CD4-positive, alpha-beta T cell treated with Interleukin-17A for 4 hours (primary cell): ENCODE results near the gene MYZAP.
A peak's percentile ranks its signal among the peaks of the same experiment; 100 is the strongest.

Source experiments
- DNase-seq: peaks from one replicate; pipeline ENCODE4 v3.0.0-alpha.2; 2020; ENCODE audit warnings: mixed read lengths

MYZAP gene

DNA sequence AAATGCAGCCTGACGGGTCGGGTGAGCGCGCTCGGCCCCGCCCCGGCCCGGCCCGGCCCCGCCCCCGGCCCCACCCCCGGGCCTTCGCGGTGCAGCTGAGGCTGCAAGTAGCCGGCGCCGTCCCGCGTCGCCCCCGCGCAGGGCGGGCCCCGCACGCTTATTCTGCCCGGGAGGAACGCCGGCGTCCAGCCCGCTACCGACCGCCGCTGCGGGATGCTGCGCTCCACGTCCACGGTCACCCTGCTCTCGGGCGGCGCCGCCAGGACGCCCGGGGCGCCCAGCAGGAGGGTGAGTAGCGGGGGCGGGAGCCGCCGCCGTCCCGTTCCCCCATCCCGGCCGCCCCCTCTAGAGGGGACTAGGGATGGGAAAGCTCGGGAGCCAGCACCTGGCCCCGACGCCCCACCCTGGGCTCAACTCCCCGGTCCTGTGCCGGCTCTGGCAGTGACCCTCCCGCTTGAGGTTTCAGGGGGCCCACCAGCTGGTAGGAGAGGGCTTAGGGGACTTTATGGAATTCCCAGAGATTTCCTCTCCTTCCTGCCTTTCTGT lies at the start of gene MYZAP:
TSS of gene MYZAP (plus strand) at position 83 of the 546 bp plus-strand sequence. CDS start at position 214, 131 bp downstream.
- peak; percentile 76 for DNase-seq

GRCh38 chr15:57542505-57542817 lies 49.2 kb upstream of the MYZAP start:
- no peak for DNase-seq

GRCh38 chr15:57544848-57545480 lies 46.7 kb upstream of the MYZAP start:
- no peak for DNase-seq

DNA sequence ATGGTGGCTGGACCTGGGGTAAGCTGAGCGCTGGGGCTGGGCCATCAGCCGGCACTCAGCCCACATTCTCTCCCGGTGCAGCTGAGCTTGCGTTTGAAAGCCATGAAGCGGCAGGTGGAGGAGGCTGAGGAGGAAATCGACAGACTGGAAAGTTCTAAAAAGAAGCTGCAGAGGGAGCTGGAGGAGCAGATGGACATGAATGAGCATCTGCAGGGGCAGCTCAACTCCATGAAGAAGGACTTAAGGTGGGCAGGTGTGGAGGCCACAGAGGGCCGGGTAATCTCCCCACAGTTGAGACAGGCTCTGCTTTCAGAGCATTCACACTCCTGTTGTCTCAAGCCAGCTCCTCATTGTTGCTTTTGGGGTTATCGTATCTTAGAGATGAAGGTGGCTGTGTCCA lies 45.7 kb upstream of the MYZAP start:
- no peak for DNase-seq

DNA sequence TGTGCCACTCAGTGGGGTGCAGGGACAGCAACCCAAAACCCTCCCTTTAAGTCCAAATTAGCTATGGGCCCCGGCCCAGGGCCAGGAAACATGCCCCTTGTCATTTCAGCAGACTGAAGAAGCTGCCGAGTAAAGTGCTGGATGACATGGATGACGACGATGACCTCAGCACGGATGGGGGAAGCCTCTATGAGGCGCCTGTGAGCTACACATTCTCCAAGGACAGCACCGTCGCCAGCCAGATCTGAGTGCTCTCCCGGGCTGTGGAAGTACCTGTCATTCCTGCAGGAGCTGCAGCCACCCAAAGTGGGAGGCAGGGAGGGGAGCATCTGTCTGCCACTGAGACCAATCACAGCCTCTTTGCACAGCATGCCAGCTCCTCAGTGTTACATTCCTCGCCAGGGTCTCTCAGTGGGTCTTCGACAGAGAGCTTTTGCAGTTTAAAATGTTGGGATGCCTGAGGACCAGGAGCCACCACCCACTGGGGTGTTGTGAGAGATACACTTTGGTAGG lies 44.4 kb upstream of the MYZAP start:
- no peak for DNase-seq

- DNase-seq: no peak
These were observed 43.4 kb upstream of the MYZAP start for GRCh38 chr15:57548351-57548750.

- DNase-seq: no peak
These were observed 42.9 kb upstream of the MYZAP start for GRCh38 chr15:57548835-57549234.

GRCh38 chr15:57549935-57550334 lies 41.8 kb upstream of the MYZAP start:
- no peak for DNase-seq

GRCh38 chr15:57550640-57551039 lies 41.1 kb upstream of the MYZAP start:
- DNase-seq: no peak

- no peak for DNase-seq
These were observed 39.7 kb upstream of the MYZAP start for GRCh38 chr15:57551715-57552677.

DNA sequence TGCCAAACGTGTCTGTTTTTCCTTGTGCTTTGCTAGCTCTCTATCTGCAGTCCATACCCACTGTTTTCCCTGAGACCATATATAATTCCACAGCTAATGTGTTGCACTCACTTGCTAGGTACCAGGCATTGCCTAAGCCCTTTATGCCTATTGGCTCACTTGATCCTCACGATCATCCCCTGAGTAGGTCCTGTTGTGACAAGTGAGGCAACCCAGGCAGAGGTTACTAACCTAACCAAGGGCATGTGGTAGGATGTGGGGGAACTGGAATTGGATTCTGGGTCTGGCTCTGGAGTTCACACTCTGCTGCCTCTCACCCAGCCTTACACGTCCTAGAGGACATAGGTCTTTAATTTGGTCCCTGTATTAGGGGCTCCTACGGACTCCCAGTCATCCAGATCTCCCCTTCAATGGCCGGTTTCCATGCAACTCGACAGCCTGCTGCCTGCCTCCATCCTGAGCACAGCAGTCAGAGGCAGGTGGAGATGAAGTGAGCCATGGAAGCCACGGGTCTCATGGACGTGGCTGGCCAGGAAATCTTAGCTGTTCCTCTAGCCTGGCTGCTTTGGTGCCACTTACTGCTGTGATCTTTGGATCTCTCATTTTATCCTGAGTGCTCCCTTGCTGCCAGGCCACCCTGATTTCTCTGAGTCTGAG lies 38.9 kb upstream of the MYZAP start:
- no peak for DNase-seq

- no peak for DNase-seq
These were observed 38.2 kb upstream of the MYZAP start for GRCh38 chr15:57553526-57553925.

DNA sequence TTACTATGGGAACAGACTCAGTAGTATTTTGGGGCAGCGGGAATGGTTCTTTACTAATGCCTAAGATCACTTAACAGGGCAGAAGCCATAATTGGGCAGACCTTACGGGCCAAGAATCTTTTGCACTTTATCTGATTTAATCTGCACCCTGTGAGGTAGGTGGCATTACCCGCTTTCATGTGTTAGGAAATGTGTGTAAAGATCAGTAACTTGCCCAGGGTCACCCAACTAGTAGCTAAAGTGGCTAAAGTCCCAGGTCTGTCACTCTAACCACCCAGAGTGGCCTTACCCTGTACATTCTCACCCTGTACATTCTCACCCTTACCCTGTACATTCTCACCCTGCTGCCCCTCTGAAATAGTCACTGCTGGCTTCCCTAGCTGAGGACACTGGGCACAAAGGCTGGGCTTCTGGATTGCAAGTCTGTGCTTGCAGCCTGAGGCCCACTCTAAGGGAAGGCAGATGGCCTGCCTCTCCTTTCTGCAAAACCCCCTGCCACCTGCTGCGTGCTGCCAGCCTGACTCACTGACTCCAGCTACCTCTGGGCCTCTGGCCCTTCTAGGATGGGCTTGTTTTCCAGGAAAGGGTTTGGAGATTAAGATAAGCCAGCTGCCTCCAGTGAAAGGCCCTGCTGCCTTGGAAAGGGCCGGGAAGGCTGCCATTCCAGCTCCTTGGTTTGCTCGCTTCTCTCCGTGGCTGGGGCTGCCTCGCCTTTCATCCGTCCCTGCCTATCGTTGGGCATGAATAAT lies 37.5 kb upstream of the MYZAP start:
- DNase-seq: no peak

- no peak for DNase-seq
These were observed 36.9 kb upstream of the MYZAP start for GRCh38 chr15:57554812-57555179.

DNA sequence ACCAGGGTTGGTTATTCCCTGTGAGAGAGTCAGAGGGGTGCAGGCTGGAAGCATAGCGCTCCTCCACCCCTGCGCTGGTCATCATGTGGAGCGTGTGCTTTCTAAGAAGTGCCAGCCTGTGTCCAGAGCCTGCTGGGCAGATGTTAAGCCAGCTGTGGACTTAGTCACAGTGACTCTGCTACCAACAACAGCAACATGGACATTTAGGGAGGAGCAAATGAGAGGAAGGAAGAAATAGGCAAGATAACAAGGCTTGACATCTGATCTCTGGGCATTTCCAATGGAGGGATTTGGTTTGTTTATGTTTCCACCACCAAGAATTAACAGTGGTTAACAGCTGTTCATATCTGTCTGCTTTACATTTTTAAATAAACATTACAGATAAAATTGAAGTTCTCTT lies 36.4 kb upstream of the MYZAP start:
- DNase-seq: no peak

- DNase-seq: no peak
These were observed 35.7 kb upstream of the MYZAP start for GRCh38 chr15:57556040-57556439.

DNA sequence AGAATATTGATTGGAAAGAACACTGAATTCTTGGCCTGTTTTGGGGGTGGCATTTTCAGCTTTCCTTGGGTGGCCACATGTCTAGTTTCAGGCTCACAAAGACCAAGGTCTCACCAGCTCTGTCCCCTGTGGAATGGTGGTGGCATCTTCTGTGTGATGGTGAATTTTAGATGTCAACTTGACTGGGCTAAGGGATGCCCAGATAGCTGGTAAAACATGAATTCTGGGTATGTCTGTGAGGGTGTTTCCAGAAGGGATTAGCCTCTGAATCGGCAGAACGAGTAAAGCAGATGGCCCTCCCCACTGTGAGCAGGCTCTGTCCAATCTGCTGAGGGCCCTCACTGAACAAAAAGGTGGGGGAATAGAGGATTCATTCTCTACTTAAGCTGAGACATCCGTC lies 34.4 kb upstream of the MYZAP start:
- no peak for DNase-seq

- DNase-seq: no peak
These were observed 33.9 kb upstream of the MYZAP start for GRCh38 chr15:57557810-57558209.

- DNase-seq: peak; percentile 80
These were observed 31.8 kb upstream of the MYZAP start for GRCh38 chr15:57559875-57560274.

DNA sequence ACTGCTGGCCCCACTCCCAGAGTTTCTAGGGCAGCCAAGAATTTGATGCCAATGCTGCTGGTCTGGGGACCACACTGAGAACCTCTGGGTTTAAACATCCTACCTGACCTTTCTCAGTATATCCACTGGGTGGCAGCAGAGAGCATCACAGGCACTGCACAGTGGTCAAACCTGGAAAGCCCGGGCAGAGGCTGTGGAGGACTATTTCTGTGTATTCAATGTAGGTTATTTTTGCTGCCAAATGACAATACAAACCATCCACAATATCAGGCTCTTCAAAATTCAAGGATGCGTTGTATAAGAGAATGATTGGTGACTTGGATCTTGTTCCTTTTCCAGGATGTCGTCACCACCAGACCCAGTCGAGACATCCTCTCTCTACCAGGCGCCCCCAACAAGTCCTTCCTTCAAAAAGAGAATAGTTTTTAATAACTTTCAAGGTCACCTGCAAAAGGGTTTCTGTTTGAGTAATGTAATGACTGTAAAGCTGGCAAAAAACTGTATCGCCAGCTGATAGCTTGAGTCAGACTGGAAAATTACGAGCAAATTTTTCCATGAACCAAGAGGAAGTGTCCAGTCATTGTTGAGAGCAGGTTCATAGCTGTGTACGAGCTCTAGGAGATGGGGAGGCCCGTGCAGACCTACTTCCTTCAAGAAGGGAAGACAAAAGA lies 30.5 kb upstream of the MYZAP start:
- peak; percentile 78 for DNase-seq

DNA sequence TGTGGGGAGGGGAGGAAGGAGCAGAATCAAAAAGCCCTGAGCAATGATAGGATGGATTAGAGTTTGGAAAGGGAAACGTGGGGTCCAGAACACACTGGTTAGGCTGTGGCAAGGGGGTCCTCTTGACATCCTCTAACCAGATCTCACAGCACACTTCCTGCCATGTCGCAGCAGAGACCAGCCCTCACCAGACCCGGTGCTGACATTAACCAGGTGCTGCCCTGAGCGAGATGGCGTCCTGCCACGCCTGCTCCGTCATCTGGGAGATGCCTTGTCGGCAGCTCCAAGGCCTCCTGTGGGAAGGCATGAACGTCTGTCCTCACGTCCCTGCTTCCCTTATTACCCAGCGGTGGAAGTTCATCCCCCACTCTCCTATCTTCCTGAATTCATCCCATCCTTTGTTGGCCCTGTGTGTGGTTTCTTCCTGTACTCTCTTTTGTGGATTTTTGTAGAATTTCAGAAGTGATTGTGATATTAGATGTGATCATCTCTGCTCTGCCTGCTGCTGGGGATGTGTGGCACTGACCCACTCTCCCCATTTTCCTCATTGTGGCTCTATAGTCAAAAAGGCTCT lies 29.4 kb upstream of the MYZAP start:
- peak; percentile 36 for DNase-seq

GRCh38 chr15:57563416-57563815 lies 28.3 kb upstream of the MYZAP start:
- DNase-seq: peak; percentile 30
